ENCODE measurements around the gene INSL6. TPM values are rescaled to one million over a fixed set of nuclear protein-coding genes. Genes with fewer than 3 reads are reported as not detected.

The INSL6 gene
- total RNA-seq, 1 experiment from 2014 or later, result not detected

Small RNAs within 50 kb of the gene (small RNA-seq; reads per million reads assigned to genes)
- gene AL133547.1, result 0 reads per million in 2 experiments

Other genes starting within 250 kb of the INSL6 start
- 4.5 and 5.3 TPM in 2 replicates for gene JAK2, start 200.4 kb downstream of the INSL6 start, total RNA-seq (2014; rRNA removed; shearing (Covaris generic))
- gene INSL4, start 45.8 kb upstream of the INSL6 start, total RNA-seq (2014; rRNA removed; shearing (Covaris generic)), result 3.3 and 4.6 TPM in 2 replicates
- not detected in 2 replicates for gene RLN2, start 119.1 kb upstream of the INSL6 start, total RNA-seq (2014; rRNA removed; shearing (Covaris generic))
- not detected in 2 replicates for gene RLN1, start 154.2 kb upstream of the INSL6 start, total RNA-seq (2014; rRNA removed; shearing (Covaris generic))

Measured in NCI-H460 (cell line).